Measurements from ENCODE around the gene KIF1B.

The KIF1B gene

GRCh38 chr1:10283318-10283984 is 73.1 kb downstream of the KIF1B start:
- no peak for DNase-seq (ENCODE audit: low spot score)

GRCh38 chr1:10286244-10286643 is 75.9 kb downstream of the KIF1B start:
- no peak for DNase-seq (ENCODE audit: low spot score)

- no peak for DNase-seq (ENCODE audit: low spot score)
Measured at GRCh38 chr1:10287023-10287645, 76.8 kb downstream of the KIF1B start.

GRCh38 chr1:10288029-10288615 is 77.8 kb downstream of the KIF1B start:
- DNase-seq (ENCODE audit: low spot score) = no peak

GRCh38 chr1:10291705-10292104 is 81.3 kb downstream of the KIF1B start:
- no peak for DNase-seq (ENCODE audit: low spot score)

GRCh38 chr1:10292188-10292587 is 81.8 kb downstream of the KIF1B start:
- no peak for DNase-seq (ENCODE audit: low spot score)

GRCh38 chr1:10295481-10296085 is 85.2 kb downstream of the KIF1B start:
- DNase-seq (ENCODE audit: low spot score) = no peak

- DNase-seq (ENCODE audit: low spot score) = no peak
Measured at GRCh38 chr1:10299151-10299550, 88.8 kb downstream of the KIF1B start.

- DNase-seq (ENCODE audit: low spot score) = no peak
Measured at GRCh38 chr1:10302416-10302815, 92.0 kb downstream of the KIF1B start.

- no peak for DNase-seq (ENCODE audit: low spot score)
Measured at GRCh38 chr1:10304295-10304694, 93.9 kb downstream of the KIF1B start.

- DNase-seq (ENCODE audit: low spot score) = no peak
Measured at GRCh38 chr1:10306435-10306834, 96.1 kb downstream of the KIF1B start.

- no peak for DNase-seq (ENCODE audit: low spot score)
Measured at GRCh38 chr1:10308001-10308400, 97.6 kb downstream of the KIF1B start.

GRCh38 chr1:10309243-10310011 is 99.1 kb downstream of the KIF1B start:
- no peak for DNase-seq (ENCODE audit: low spot score)

- DNase-seq (ENCODE audit: low spot score) = no peak
Measured at GRCh38 chr1:10316752-10317151, 106.4 kb downstream of the KIF1B start.

GRCh38 chr1:10319750-10320149 is 109.4 kb downstream of the KIF1B start:
- DNase-seq (ENCODE audit: low spot score) = no peak

- no peak for DNase-seq (ENCODE audit: low spot score)
Measured at GRCh38 chr1:10320336-10320735, 110.0 kb downstream of the KIF1B start.

- DNase-seq (ENCODE audit: low spot score) = no peak
Measured at GRCh38 chr1:10322821-10323220, 112.5 kb downstream of the KIF1B start.

- no peak for DNase-seq (ENCODE audit: low spot score)
Measured at GRCh38 chr1:10324627-10325026, 114.3 kb downstream of the KIF1B start.

- DNase-seq (ENCODE audit: low spot score) = no peak
Measured at GRCh38 chr1:10325521-10325920, 115.2 kb downstream of the KIF1B start.

GRCh38 chr1:10326251-10326650 is 115.9 kb downstream of the KIF1B start:
- DNase-seq (ENCODE audit: low spot score) = no peak

- DNase-seq (ENCODE audit: low spot score) = no peak
Measured at GRCh38 chr1:10328180-10328963, 118.0 kb downstream of the KIF1B start.

GRCh38 chr1:10337436-10337835 is 127.1 kb downstream of the KIF1B start:
- DNase-seq (ENCODE audit: low spot score) = no peak

Measured in hematopoietic multipotent progenitor cell treated with erythropoietin and hydrocortisone succinate and interleukin-3 and kit ligand, for 15 days (in vitro differentiated cells).